ENCODE results near the gene ONECUT3. TPM values are rescaled to one million over a fixed set of nuclear protein-coding genes. Genes with fewer than 3 reads are reported as not detected.

ONECUT3 gene
- total RNA-seq, 1 experiment from 2014 or later: 0.02 TPM

- no peak for DNase-seq (ENCODE audit: unreplicated experiment)
- H3K36me3 Mint-ChIP-seq (ENCODE audit: insufficient read depth, unreplicated experiment): peaks cover 49% of the 10 kb centered on the region
- ChIA-PET CTCF (interaction anchor here (0.6 to 1.1 kb wide), 3 partner anchors 15 to 151 kb away, joined by 3 to 4 read pairs (median 3); no protein-coding TSS in a partner anchor), POLR2A (no interaction called here)
- no TSS peak for BruUV-seq (replicated peaks)
- TF ChIP-seq CTCF (IDR thresholded peaks at IDR 0.05; ENCODE audit: unreplicated experiment): no peak
- no peak overlapping the region for H3K27ac Mint-ChIP-seq (ENCODE audit: low read depth, unreplicated experiment)
- no peaks in the 10 kb centered on the region for H3K9me3 Mint-ChIP-seq (ENCODE audit: unreplicated experiment)
- H3K4me1 Mint-ChIP-seq (ENCODE audit: insufficient read depth, unreplicated experiment): peaks cover 4% of the 10 kb centered on the region
- no peaks in the 10 kb centered on the region for H3K27me3 Mint-ChIP-seq (ENCODE audit: insufficient read depth, unreplicated experiment)
- H3K4me3 Mint-ChIP-seq (ENCODE audit: unreplicated experiment): no peak overlapping the region
- intact Hi-C loops (cut with micrococcal nuclease): no loop called here
Observed at GRCh38 chr19:1823020-1823419, 69.7 kb downstream of the ONECUT3 start.

GRCh38 chr19:1823539-1824251, 70.4 kb downstream of the ONECUT3 start:
- no peak for DNase-seq (ENCODE audit: unreplicated experiment)
- Mint-ChIP-seq H3K27ac (ENCODE audit: low read depth, unreplicated experiment) (peak overlapping the region; percentile 16), H3K4me3 (ENCODE audit: unreplicated experiment) (no peak overlapping the region), H3K27me3 (ENCODE audit: insufficient read depth, unreplicated experiment) (no peaks in the 10 kb centered on the region), H3K36me3 (ENCODE audit: insufficient read depth, unreplicated experiment) (peaks cover 52% of the 10 kb centered on the region), H3K9me3 (ENCODE audit: unreplicated experiment) (no peaks in the 10 kb centered on the region), H3K4me1 (ENCODE audit: insufficient read depth, unreplicated experiment) (peaks cover 4% of the 10 kb centered on the region)
- POLR2A ChIA-PET: no interaction called here
- TF ChIP-seq CTCF (IDR thresholded peaks at IDR 0.05; ENCODE audit: unreplicated experiment): no peak
- no TSS peak for BruUV-seq (replicated peaks)
- CTCF ChIA-PET: interaction anchor here (0.6 to 0.8 kb wide), 3 partner anchors 69 to 151 kb away, joined by 3 read pairs; no protein-coding TSS in a partner anchor
- intact Hi-C loops (cut with micrococcal nuclease): no loop called here

GRCh38 chr19:1824252-1824622, 70.9 kb downstream of the ONECUT3 start:
- ChIA-PET CTCF (interaction anchor here (0.7 to 3.3 kb wide), 2 partner anchors 13 to 152 kb away, joined by 3 to 57 read pairs; no protein-coding TSS in a partner anchor), POLR2A (no interaction called here)
- intact Hi-C loops (cut with micrococcal nuclease): no loop called here
- DNase-seq (ENCODE audit: unreplicated experiment): no peak
- H3K27ac Mint-ChIP-seq (ENCODE audit: low read depth, unreplicated experiment): peak overlapping the region; percentile 16
- H3K4me3 Mint-ChIP-seq (ENCODE audit: unreplicated experiment): no peak overlapping the region
- peaks cover 55% of the 10 kb centered on the region for H3K36me3 Mint-ChIP-seq (ENCODE audit: insufficient read depth, unreplicated experiment)
- peaks cover 4% of the 10 kb centered on the region for H3K4me1 Mint-ChIP-seq (ENCODE audit: insufficient read depth, unreplicated experiment)
- no peaks in the 10 kb centered on the region for H3K27me3 Mint-ChIP-seq (ENCODE audit: insufficient read depth, unreplicated experiment)
- H3K9me3 Mint-ChIP-seq (ENCODE audit: unreplicated experiment): no peaks in the 10 kb centered on the region
- TF ChIP-seq CTCF (IDR thresholded peaks at IDR 0.05; ENCODE audit: unreplicated experiment): no peak
- no TSS peak for BruUV-seq (replicated peaks)

- DNase-seq (ENCODE audit: unreplicated experiment): peak; percentile 81
- peak; percentile 96 for TF ChIP-seq CTCF (IDR thresholded peaks at IDR 0.05; ENCODE audit: unreplicated experiment)
- Mint-ChIP-seq H3K27me3 (ENCODE audit: insufficient read depth, unreplicated experiment) (no peaks in the 10 kb centered on the region), H3K36me3 (ENCODE audit: insufficient read depth, unreplicated experiment) (peaks cover 43% of the 10 kb centered on the region), H3K4me1 (ENCODE audit: insufficient read depth, unreplicated experiment) (peaks cover 4% of the 10 kb centered on the region), H3K4me3 (ENCODE audit: unreplicated experiment) (no peak overlapping the region), H3K27ac (ENCODE audit: low read depth, unreplicated experiment) (no peak overlapping the region), H3K9me3 (ENCODE audit: unreplicated experiment) (no peaks in the 10 kb centered on the region)
- POLR2A ChIA-PET: interaction anchor here (0.6 to 1.2 kb wide), 8 partner anchors 12 to 360 kb away, joined by 3 to 8 read pairs (median 4); no protein-coding TSS in a partner anchor
- intact Hi-C loops (cut with micrococcal nuclease): no loop called here
- CTCF ChIA-PET: interaction anchor here (0.6 to 3.8 kb wide), 28 partner anchors 9 to 495 kb away, joined by 3 to 57 read pairs (median 4); no protein-coding TSS in a partner anchor
- no TSS peak for BruUV-seq (replicated peaks)
Observed at GRCh38 chr19:1825909-1826556, 72.7 kb downstream of the ONECUT3 start.

Measured in MCF 10A (cell line).